CD4-positive, CD25-positive, alpha-beta regulatory T cell (primary cell): ENCODE measurements around the gene RAB4A. TPM values are rescaled to one million over a fixed set of nuclear protein-coding genes. Genes with fewer than 3 reads are reported as not detected.

Experiments used
- ATAC-seq, 2 donors: fragments of 150-1000 bp; cut with Tn5 transposase; one replicate each; pipeline ENCODE4 v1.10.0; 2021; ENCODE audit warnings: low read depth in 2 of 2, moderate number of reproducible peaks in 2 of 2, moderate library complexity in 1 of 2
- DNase-seq, 3 donors: peaks; one replicate each; pipeline versions ENCODE4 v3.0.0 to v3.0.0-alpha.2; 2012 to 2022; ENCODE audit warnings: mixed read lengths in 1 of 3
- H3K27ac ChIP-seq: one replicate; pipeline ENCODE4 v1.7.0; 2013; ENCODE audit warnings: mild to moderate bottlenecking, low read length; ENCODE audit not compliant: insufficient read depth, poor library complexity, severe bottlenecking
- H3K27me3 ChIP-seq: one replicate; pipeline ENCODE4 v1.7.0; 2013; ENCODE audit warnings: low read length; ENCODE audit not compliant: control insufficient read depth, insufficient read depth
- H3K36me3 ChIP-seq: one replicate; pipeline ENCODE4 v1.7.0; 2013; ENCODE audit warnings: mild to moderate bottlenecking, low read length, moderate library complexity; ENCODE audit not compliant: control insufficient read depth, insufficient read depth
- H3K4me1 ChIP-seq: 2 replicates; pipeline ENCODE4 v1.7.0; 2013; ENCODE audit warnings: mild to moderate bottlenecking, low read length; ENCODE audit not compliant: insufficient read depth, control insufficient read depth, poor library complexity, severe bottlenecking
- H3K4me3 ChIP-seq: one replicate; pipeline ENCODE4 v1.7.0; 2013; ENCODE audit warnings: low read depth, mild to moderate bottlenecking, low read length, moderate library complexity
- H3K9me3 ChIP-seq, 2 experiments: 1 replicate in 1 of 2; 2 replicates in 1 of 2; pipeline ENCODE4 v1.7.0; 2013; ENCODE audit warnings: low read length in 2 of 2, mild to moderate bottlenecking in 1 of 2, moderate library complexity in 1 of 2; ENCODE audit not compliant: control insufficient read depth in 2 of 2
- H3K27ac Mint-ChIP-seq, 3 donors: one replicate each; pipeline ENCODE4 v1.8.0; 2020 to 2022; ENCODE audit warnings: mild to moderate bottlenecking in 3 of 3, mixed read lengths in 3 of 3, moderate library complexity in 2 of 3
- H3K27me3 Mint-ChIP-seq: one replicate; pipeline ENCODE4 v1.8.0; 2022; ENCODE audit warnings: mild to moderate bottlenecking, mixed read lengths
- H3K36me3 Mint-ChIP-seq: one replicate; pipeline ENCODE4 v1.8.0; 2020; ENCODE audit warnings: mixed read lengths
- H3K4me1 Mint-ChIP-seq, 4 donors: one replicate each; pipeline ENCODE4 v1.8.0; 2020 to 2022; ENCODE audit warnings: mixed read lengths in 4 of 4, mild to moderate bottlenecking in 1 of 4
- H3K4me3 Mint-ChIP-seq, 4 donors: one replicate each; pipeline ENCODE4 v1.8.0; 2020 to 2022; ENCODE audit warnings: mild to moderate bottlenecking in 4 of 4, mixed read lengths in 4 of 4, moderate library complexity in 3 of 4
- H3K9me3 Mint-ChIP-seq, 7 donors: one replicate each; pipeline ENCODE4 v1.8.0; 2020 to 2022; ENCODE audit warnings: mixed read lengths in 7 of 7, mild to moderate bottlenecking in 3 of 7, moderate library complexity in 2 of 7
- polyA plus RNA-seq, 4 donors: library from polyadenylated mRNA; unstranded; fragments of 300-500 nt; fragmentation: Illumina TruSeq; gene quantifications; one replicate each; pipeline ENCODE4 v1.2.3, GENCODE V29; 2021
- total RNA-seq: library from RNA; stranded (reverse); gene quantifications from one replicate; pipeline ENCODE4 v1.2.3, GENCODE V29; 2022

The RAB4A gene, protein sequence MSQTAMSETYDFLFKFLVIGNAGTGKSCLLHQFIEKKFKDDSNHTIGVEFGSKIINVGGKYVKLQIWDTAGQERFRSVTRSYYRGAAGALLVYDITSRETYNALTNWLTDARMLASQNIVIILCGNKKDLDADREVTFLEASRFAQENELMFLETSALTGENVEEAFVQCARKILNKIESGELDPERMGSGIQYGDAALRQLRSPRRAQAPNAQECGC
- total RNA-seq (33.4 TPM), polyA plus RNA-seq (10 to 100 TPM; 23.2 to 27.1 (median 24.3) TPM)

DNA sequence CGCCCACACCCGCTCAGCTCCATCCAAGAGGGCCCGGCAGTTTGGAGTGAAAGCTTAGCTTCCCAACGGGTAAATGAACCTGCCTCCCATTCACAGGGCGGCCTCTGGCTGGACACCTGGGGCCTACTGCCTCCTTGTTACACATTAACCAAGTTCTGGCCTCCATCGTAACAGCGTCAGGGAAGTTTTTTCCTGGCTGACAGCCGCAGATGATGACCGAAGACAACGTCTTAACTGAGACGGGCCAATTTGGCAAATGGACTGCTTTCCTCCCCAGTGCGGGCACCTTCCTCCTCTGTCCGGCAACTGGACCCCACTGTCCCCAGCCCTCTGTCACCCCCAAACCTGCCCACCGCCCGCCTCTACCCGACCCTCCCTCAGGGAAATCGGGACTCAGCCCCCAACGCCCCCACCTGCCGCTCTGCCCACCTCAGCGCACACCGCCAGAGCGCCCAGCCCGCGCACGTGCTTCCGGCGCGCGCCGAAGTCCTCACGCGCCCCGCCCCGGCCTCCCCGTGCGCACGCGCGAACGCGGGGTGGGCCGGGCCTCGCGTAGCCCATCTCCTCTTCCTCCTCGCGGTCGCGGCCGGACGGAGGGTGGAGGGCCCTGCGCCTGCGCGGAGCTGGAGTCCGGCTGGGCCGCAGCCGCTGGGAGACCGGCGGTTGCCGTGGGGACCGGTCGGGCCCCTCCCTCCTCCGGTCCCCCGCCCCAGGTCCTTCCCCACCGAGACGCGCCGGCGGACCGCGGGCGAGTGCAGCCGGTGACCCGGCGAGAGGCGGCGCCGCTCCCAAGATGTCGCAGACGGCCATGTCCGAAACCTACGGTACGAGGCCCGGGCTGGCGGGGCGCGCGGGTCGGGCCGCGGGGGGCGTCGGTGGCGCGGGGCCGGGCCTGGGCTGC is at the start of gene RAB4A:
Gene RAB4A, plus strand, starts transcription at position 565 of the 901 bp plus-strand sequence. Its CDS starts 229 bp downstream, at position 794.
- Mint-ChIP-seq H3K27me3 (no peaks in the 10 kb centered on the region), H3K36me3 (no peaks in the 10 kb centered on the region), H3K27ac (peak within 1 kb of the TSS; percentile 86 to 91 (median 91)), H3K4me1 (peaks cover 26 to 47% (median 31%) of the 10 kb centered on the region in 4 donors), H3K9me3 (peaks cover 0 to 7% (median 2%) of the 10 kb centered on the region in 7 donors), H3K4me3 (peak within 1 kb of the TSS; percentile 95 to 99 (median 96))
- H3K4me3 ChIP-seq = peak within 1 kb of the TSS; percentile 98
- no peak within 1 kb of the TSS for H3K27ac ChIP-seq
- H3K9me3 ChIP-seq = no peaks in the 10 kb centered on the region
- no peaks in the 10 kb centered on the region for H3K36me3 ChIP-seq
- H3K27me3 ChIP-seq = no peaks in the 10 kb centered on the region
- DNase-seq (peak; percentile 64 to 87 (median 74)), ATAC-seq (peak; percentile 85)
- H3K4me1 ChIP-seq = peaks cover 28% of the 10 kb centered on the region

DNA sequence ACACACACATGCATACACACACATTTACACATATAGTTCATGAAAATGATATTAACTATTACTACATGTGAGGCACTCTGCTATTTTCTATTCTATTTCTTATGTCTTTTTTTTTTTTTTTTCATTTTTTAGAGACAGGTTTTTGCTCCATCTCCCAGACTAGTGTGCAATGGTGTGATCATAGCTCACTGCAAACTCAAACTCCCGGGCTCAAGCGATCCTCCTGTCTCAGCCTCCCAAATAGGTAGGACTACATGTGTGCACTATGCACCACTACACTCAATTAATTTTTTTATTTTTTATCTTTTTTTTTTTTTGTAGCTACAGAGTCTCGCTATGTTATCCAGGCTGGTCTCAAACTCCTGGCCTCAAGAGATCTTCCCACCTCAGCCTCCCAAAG is 48.8 kb upstream of the RAB4A start:
- Histone ChIP-seq H3K27me3 (no peaks in the 10 kb centered on the region), H3K36me3 (no peaks in the 10 kb centered on the region), H3K9me3 (no peaks in the 10 kb centered on the region), H3K4me3 (no peak overlapping the region), H3K27ac (no peak overlapping the region), H3K4me1 (no peaks in the 10 kb centered on the region)
- Mint-ChIP-seq H3K36me3 (no peaks in the 10 kb centered on the region), H3K9me3 (no peaks in the 10 kb centered on the region), H3K4me1 (no peaks in the 10 kb centered on the region), H3K4me3 (no peak overlapping the region), H3K27me3 (no peaks in the 10 kb centered on the region), H3K27ac (no peak overlapping the region)
- no peak for ATAC-seq
- DNase-seq = no peak

DNA sequence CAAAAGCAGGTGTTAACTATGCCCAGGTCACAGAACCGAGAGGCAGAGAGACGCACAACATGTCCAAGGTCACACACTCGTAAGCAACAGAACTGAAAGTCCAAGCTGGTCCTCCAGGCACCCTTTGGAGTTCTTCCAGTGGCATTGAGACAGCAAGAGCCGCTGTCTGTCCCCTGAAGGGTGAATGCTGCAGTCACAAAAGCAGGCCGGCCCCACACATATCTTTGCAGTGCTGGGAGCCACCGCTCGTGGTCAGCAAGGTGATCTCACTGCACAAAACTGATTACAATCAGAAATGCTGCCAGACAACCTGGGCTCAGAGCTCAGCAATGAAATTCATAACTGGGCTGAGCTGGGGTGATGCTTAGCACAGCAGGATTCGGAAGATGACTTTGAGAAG is 47.4 kb upstream of the RAB4A start:
- ATAC-seq (no peak), DNase-seq (no peak)
- Histone ChIP-seq H3K9me3 (no peaks in the 10 kb centered on the region), H3K36me3 (no peaks in the 10 kb centered on the region), H3K4me3 (no peak overlapping the region), H3K4me1 (no peaks in the 10 kb centered on the region), H3K27ac (no peak overlapping the region), H3K27me3 (no peaks in the 10 kb centered on the region)
- Mint-ChIP-seq H3K4me1 (peaks cover 0 to 6% (median 5%) of the 10 kb centered on the region in 4 donors), H3K36me3 (no peaks in the 10 kb centered on the region), H3K9me3 (no peaks in the 10 kb centered on the region), H3K27me3 (peaks cover 6% of the 10 kb centered on the region), H3K27ac (no peak overlapping the region), H3K4me3 (no peak overlapping the region)

DNA sequence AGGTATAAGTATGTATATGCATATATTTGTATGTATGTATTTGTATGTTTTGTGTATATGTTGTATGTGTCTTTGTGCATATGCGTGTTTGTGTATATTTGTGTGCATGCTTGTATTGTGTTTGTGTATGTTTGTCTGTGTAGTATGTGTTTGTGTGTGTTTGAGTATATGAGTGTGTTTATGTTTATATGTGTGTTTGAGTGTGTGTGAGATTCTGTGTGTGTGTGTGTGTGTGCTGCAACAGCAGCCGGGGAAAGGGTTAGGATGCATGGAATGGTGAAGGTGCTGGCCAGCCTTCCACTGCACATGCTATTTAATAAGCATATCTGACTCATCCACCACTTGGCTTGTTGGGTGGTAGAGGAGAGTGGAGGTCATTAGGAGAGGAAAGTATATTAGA is 46.6 kb upstream of the RAB4A start:
- Mint-ChIP-seq H3K9me3 (no peaks in the 10 kb centered on the region), H3K4me3 (no peak overlapping the region), H3K36me3 (no peaks in the 10 kb centered on the region), H3K27ac (no peak overlapping the region), H3K27me3 (peaks cover 6% of the 10 kb centered on the region), H3K4me1 (peaks cover 0 to 6% (median 6%) of the 10 kb centered on the region in 4 donors)
- H3K36me3 ChIP-seq = no peaks in the 10 kb centered on the region
- H3K4me3 ChIP-seq = no peak overlapping the region
- H3K4me1 ChIP-seq = no peaks in the 10 kb centered on the region
- no peak for DNase-seq
- H3K27ac ChIP-seq = no peak overlapping the region
- ATAC-seq = no peak
- peaks cover 2% of the 10 kb centered on the region for H3K27me3 ChIP-seq
- H3K9me3 ChIP-seq = no peaks in the 10 kb centered on the region

DNA sequence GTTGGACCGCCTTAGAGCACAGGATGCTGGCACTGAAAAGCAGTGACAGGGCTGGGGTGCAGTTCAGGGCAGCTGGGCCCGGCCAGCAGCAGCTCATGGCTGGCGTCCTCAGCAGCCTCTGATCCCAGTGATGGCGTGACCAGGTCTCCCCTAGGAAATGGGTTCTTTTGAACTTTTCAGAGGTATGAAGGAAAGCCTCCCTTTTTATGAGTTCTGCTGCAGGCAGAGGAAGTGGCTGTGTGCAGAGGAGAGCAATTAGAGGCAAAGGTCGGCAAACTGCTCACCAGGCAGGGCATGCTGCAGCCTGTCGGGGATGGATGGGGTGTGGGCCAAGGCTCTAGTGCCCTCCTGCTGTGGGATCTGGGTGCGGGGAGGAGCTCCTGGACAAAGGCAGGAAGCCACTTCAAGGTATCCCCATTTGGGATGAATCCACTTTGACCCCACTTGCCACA is 45.6 kb upstream of the RAB4A start:
- Histone ChIP-seq H3K4me1 (no peaks in the 10 kb centered on the region), H3K27ac (no peak overlapping the region), H3K9me3 (no peaks in the 10 kb centered on the region), H3K36me3 (no peaks in the 10 kb centered on the region), H3K4me3 (no peak overlapping the region), H3K27me3 (peaks cover 6% of the 10 kb centered on the region)
- DNase-seq (no peak), ATAC-seq (no peak)
- Mint-ChIP-seq H3K27me3 (peaks cover 11% of the 10 kb centered on the region), H3K4me3 (no peak overlapping the region), H3K4me1 (peaks cover 0 to 16% (median 7%) of the 10 kb centered on the region in 4 donors), H3K27ac (no peak overlapping the region), H3K36me3 (no peaks in the 10 kb centered on the region), H3K9me3 (no peaks in the 10 kb centered on the region)

DNA sequence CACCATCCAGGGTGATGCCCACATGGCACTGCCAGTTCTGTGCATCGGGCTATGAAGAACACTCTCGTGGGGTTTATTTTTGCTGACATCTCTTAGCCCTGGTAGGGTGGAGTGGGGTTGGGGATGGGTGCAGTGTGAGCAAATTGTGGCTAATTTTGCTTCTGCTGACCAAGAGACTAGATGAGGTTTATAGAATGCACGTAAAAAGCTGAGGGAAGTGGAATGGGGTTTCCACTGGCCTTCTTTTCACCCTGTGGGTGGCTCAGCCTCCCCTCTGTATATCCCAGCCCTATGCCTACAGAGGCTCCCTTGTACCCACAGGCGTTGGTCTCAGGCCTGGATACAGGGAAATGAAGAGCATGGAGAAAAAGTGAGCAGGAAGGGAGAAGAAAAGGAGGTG is 44.1 kb upstream of the RAB4A start:
- H3K27me3 Mint-ChIP-seq = peaks cover 17% of the 10 kb centered on the region

DNA sequence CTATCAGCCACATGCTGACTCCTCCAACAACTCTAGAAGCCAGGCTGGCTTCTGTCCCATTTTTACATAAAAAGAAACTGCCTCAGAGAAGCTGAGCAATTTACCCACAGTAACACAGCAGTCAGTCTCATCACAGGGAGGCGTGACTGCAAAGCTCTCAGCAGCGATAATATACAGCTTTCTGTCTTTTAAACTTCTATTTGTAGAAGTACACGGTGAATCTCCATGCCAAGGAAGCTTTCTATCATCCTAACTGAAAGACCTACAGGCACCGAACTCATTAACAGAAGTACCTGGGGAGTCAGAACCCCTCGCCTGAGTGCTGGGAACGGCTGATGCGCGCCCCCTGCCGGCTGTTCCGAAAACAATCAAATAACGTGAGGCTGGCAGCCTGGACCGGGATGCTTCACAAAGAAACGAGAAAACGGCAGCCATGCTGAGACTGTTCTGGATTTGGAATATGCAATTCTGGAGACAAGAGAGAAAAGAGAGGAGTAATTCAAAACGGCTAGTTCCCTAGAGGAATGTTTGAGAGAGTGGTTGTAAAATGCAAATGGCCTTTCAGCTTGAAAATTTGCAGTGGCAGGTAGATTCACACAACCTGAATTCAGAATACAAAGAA is 43.5 kb upstream of the RAB4A start:
- Histone ChIP-seq H3K27ac (no peak overlapping the region), H3K4me1 (peaks cover 4% of the 10 kb centered on the region), H3K36me3 (no peaks in the 10 kb centered on the region), H3K4me3 (no peak overlapping the region), H3K27me3 (peaks cover 6% of the 10 kb centered on the region), H3K9me3 (no peaks in the 10 kb centered on the region)
- Mint-ChIP-seq H3K27ac (peak overlapping the region in 1 of 3 donors; percentile 7), H3K9me3 (no peaks in the 10 kb centered on the region), H3K27me3 (peaks cover 18% of the 10 kb centered on the region), H3K4me3 (no peak overlapping the region), H3K4me1 (peaks cover 5 to 22% (median 9%) of the 10 kb centered on the region in 4 donors), H3K36me3 (no peaks in the 10 kb centered on the region)
- DNase-seq (peak; percentile 49 to 78 (median 77)), ATAC-seq (peak in 1 of 2 donors; percentile 52)

More for the DNA sequence above, 44.1 kb upstream of the RAB4A start:
- ATAC-seq (no peak), DNase-seq (no peak)
- H3K4me3 Mint-ChIP-seq = no peak overlapping the region
- no peaks in the 10 kb centered on the region for H3K9me3 Mint-ChIP-seq
- peaks cover 5 to 22% (median 7%) of the 10 kb centered on the region in 4 donors for H3K4me1 Mint-ChIP-seq
- H3K27ac Mint-ChIP-seq = no peak overlapping the region
- Histone ChIP-seq H3K27me3 (peaks cover 6% of the 10 kb centered on the region), H3K27ac (no peak overlapping the region), H3K4me1 (peaks cover 4% of the 10 kb centered on the region), H3K36me3 (no peaks in the 10 kb centered on the region), H3K4me3 (no peak overlapping the region), H3K9me3 (no peaks in the 10 kb centered on the region)
- no peaks in the 10 kb centered on the region for H3K36me3 Mint-ChIP-seq
